ENCODE results near the gene PRR22.

DNA sequence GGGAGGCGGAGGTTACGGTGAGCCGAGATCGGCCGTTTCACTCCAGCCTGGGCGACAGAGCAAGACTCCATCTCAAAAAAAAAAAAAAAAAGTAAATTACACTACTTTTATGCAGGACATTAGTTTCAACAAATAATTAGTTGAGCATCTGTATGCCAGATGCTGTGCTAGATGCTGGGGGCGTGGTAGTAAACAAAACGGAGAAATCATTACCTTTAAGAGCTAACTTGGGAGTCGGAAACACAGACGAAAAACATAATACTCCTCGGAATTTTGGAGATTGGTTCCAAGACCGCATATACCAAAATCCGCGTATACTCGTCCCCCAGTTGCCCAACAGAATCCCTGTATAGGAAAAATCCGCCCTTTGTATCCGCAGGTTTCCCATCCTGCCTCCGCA is 7.7 kb upstream of the PRR22 start:
- TF ChIP-seq, protein P1, sequence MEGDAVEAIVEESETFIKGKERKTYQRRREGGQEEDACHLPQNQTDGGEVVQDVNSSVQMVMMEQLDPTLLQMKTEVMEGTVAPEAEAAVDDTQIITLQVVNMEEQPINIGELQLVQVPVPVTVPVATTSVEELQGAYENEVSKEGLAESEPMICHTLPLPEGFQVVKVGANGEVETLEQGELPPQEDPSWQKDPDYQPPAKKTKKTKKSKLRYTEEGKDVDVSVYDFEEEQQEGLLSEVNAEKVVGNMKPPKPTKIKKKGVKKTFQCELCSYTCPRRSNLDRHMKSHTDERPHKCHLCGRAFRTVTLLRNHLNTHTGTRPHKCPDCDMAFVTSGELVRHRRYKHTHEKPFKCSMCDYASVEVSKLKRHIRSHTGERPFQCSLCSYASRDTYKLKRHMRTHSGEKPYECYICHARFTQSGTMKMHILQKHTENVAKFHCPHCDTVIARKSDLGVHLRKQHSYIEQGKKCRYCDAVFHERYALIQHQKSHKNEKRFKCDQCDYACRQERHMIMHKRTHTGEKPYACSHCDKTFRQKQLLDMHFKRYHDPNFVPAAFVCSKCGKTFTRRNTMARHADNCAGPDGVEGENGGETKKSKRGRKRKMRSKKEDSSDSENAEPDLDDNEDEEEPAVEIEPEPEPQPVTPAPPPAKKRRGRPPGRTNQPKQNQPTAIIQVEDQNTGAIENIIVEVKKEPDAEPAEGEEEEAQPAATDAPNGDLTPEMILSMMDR (IDR thresholded peaks at IDR 0.05): no peak
- TF ChIP-seq EZH2 (IDR thresholded peaks at IDR 0.05; ENCODE audit: borderline replicate concordance, insufficient read depth, low read depth, low read length, poor library complexity, severe bottlenecking): no peak
